Activated CD4-positive, alpha-beta T cell treated with anti-CD3 and anti-CD28 coated beads for 24 hours (primary cell): Measurements from ENCODE around the gene TENM4.
"Not testable (repeated sequence)": the region's sequence is repeated elsewhere in the genome, so short reads cannot be mapped to it uniquely, and the experiment has no call there.

Experiments used
- DNase-seq, 2 donors: peaks; one replicate each; pipeline ENCODE4 v3.0.0-alpha.2; 2020; ENCODE audit warnings: low read depth in 2 of 2

TENM4 gene

DNA sequence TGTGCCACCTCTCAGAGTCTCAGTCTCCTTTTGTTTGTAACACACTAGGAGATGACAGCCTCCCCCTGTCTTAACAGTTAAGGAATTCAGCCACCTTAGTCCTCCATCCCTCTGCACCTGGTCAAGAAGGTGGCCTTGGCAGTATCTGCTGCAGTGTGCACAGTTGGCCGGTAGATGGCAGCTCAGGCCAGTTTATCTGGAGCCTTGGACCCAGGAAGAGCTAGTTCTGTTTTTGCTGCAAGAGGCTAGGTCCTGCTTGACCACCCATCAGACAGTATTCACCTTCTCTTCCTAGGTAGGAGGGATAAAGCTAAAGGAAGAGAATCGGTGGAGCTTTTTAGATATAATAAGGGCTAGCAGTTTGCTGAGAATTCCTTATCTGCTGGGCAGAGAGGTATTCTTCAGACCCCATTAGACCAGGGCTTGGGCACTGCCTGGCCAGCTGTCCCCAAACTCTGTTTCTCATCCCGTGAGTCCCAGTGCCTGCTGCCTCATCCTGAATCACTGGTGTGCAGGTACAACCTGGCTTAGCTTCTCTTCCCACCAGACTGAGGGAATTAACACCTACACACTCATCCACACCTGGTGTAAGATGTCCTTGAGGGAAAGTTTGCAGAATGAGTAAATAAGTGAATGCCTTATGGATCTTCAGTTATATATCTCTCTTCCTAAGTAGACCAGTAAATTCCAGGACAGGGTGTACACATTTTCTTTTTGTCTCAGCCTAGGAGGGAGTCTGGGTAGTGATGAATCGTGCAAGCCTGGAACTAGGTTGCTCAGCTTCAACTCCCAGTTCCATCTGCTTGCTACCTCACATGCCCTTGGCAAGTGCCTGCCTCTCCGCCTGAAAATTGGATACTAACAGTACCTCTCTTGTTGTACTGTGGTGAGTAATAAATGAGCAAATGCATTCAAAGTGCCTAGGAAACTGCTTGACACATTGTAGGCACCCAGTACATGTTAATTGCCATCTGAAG, 795.3 kb downstream of the TENM4 start:
- DNase-seq: peak; percentile 37 to 48

DNA sequence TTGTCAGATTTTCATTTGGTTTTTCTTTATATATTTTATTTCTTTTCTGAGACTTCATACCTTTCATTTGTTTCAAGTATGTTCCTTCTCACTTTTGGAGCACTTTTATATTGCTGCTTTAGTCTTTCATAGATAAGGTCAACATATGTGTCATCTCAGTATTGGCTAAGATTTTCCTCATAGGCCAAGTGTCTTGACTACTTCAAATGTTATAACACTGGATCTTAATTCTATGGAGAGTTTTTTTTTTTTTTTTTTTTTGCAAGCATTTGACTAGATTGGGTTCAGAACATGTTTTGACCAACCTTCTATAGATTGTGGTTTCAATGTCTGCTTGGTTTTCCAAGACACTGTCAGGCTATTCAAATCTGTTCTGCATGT, 797.2 kb downstream of the TENM4 start:
- DNase-seq: no peak

DNA sequence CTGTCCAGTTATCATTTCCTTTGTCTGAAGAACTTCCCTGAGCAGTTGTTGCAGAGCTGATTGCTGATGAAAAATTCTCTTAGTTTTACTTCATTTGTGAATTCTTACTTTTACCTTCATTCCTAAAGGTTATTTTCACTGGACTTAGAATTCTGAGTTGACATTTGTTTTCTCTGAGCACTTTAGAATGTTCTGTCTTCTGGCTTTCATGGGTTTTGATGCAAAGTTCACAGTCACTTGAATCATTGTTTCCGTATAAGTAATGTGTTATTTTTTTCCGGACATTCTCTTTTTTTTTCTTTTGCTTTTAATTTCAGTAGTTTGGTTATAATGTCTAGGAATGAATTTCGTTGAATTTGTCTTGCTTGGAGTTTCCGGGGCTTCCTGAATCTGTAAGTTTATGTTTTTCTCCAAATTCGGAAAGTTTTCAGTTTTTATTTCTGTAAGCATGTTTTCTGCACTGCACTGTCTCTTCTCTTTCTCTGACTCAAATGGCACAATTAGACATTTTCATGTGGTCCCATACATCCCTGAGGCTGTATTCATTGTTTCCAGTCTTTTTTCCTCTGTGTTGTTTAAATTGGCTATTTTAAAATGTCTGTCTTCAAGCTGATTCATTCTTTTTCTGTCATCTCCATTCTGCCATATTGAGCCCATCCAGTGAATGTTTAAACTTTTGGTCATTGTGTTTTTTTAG, 797.7 kb downstream of the TENM4 start:
- no peak for DNase-seq

DNA sequence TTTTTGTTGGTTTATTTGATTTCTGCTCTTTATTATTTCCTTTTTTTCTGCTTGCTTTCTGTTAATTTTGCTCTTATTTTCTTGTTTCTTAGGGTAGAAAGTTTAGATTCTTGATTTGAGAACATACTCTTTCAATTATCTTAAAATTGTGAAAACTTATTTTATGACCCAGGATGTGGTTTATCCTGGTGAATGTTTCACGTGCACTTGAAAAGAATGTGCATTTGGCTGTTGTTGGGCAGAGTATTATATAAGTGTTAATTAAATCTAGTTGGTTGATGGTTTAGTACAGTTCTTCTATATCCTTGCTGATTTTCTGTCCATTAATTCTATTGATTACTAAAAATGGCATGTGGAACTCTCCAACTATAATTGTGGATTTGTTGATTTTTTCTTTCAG, 799.3 kb downstream of the TENM4 start:
- no peak for DNase-seq

DNA sequence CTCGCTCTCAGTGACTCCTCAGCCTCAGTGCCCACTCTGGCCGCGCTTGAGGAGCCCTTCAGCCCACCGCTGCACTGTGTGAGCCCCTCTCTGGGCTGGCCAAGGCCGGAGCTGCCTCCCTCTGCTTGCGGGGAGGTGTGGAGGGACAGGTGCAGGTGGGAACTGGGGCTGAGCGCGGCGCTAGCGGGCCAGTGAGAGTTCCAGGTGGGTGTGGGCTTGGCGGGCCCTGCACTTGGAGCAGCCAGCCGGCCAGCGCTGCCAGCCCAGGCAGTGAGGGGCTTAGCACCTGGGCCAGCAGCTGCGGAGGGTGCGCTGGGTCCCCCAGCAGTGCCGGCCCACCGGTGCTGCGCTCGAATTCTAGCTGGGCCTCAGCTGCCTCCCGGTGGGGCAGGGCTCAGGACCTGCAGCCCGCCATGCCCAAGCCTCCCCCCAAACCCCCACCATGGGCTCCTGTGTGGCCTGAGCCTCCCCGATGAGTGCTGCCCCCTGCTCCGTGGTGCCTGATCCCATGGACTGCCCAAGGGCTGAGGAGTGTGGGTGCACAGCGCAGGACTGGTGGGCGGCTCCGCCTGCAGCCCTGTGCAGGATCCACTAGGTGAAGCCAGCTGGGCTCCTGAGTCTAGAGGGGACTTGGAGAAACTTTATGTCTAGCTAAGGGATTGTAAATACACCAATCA, 802.0 kb downstream of the TENM4 start:
- DNase-seq: no peak

DNA sequence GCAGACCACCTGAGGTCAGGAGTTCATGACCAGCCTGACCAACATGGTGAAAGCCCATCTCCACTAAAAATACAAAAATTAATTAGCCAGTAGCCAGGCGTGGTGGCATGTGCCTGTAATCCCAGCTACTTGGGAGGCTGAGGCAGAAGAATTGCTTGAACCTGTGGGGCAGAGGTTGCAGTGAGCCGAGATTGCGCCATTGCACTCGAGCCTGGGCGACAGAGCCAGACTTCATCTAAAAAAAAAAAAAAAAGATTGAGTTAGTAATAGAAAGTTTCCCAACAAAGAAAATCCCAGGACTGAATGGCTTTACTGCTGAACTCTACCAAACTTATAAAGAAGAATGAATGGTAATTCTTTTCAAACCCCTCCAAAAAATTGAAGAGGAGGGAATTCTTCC, 803.3 kb downstream of the TENM4 start:
- DNase-seq: not testable (repeated sequence)

DNA sequence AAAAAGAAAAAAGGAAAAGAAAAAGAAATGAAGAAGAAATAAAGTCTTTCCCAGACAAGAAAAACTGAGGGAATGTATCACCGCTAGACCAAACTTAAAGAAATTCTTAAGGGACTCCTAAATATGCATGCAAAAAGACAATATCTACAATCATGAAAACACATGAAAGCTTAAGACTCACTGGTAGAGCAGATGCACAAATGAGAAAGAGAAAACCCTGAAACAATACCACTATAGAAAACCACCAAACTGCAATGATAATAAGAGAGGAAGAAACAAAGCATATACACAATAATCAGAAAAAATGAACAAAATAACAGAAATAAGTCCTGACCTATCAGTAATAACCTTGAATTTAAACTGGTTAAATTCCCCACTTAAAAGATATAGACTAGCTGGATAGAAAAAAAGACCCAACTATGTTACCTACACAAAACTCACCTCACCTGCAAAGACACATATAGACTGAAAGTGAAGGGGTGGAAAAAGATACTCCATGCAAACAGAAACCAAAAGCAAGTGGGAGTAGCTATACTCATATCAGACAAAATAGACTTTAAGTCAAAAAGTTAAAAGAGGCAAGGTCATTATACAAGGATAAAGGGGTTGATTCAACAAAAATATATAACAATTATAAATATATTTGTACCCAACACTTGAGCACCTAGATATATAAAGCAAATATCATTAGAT, 804.9 kb downstream of the TENM4 start:
- DNase-seq: no peak

DNA sequence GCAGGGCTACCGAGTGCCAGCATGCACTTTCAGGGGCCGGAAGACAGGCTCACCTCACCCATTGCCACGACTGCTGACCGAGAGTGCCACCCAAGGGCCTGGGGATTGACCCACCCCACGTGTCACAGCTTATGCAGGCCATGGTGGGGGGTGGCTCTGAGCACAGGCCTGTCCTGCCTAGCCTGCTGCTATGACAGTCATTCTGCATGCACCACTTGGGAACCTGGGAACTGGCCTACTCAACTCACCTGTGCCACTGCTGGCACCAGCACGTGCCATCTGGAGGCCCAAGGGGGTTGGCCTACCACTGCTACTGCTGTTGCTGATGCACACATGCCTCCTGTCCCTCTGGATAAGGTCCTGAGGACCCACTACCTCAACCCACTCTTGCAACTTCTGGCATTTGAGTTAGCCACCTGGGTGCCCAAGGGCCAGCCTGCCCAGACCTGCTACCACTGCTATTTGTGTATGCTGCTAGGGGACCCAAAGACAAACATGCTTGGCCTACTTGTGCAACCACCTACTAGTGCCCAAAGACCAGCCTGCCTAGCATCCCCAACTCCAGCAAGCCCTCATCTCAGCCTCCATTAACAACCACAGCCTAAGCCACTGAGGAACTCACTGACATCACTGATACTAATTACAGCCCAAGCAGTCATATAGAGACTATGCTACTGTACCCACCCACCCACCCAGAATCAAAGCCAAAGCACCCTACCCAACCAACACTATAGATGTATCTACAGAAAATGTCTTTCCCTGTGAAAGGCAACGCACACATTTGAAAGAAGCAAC, 807.1 kb downstream of the TENM4 start:
- DNase-seq: no peak

DNA sequence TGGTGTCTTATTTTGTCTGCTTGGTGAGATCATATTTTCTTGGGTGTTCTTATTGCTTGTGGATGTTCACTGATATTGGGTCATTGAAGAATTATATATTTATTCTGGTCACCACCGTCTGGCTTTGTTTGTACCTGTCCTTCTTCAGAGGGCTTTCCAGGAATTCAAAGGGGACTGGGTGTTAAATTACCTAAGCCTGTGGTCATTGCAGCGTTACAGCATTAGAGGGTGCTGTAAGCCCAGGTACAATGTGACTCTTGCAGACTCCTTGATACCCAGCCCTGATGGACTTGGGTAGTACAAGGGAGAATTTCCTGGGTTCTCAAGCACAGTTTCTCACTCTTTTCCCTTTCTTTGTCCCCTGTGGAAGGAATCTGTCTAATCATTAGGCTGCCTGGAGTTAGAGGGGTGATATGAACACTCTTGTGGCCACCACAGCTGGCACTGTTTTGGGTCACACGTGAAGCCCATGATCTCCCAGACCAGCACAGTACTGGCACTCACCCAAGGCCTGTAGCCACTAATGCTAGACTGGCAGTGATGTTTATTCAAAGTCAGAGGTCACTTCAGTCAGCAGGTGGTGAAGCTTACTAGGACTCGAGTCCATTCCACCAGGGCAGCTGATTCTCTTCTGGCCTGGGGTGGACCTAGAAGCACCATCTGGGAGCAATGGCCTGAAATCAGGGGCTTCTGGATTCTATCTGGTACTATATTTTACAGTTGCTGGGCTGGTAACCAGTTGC, 810.1 kb downstream of the TENM4 start:
- DNase-seq: no peak

DNA sequence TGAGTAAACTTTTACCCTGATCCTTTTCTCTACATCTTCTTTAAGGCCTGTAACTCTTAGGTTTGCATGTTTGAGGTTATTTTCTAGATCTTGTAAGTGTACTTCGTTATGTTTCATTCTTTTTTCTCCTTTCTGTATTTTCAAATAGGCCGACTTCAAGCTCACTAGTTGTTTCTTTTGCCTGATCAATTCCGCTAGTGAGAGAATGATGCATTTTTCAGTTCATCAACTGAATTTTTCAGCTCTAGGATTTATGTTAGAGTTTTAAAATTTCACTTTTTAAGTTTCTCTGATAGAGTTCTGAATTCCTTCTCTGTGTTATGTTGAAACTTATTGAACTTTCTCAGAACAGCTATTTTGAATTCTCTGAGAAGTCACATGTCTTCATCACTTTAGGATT, 810.7 kb downstream of the TENM4 start:
- DNase-seq: no peak

DNA sequence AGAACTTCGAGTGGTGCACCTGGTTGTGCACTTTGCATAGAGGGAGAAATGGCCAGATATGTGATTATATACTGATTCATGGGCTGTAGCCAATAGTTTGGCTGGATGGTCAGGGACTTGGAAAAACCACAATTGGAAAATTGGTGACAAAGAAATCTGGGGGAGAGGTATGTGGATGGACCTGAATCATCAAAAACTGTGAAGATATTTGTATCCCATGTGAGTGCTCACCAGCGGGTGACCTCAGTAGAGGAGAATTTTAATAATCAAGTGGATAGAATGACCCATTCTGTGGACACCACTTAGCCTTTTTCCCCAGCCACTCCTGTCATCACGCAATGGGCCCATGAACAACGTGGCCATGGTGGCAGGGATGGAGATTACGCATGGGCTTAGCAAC, 818.2 kb downstream of the TENM4 start:
- DNase-seq: no peak

DNA sequence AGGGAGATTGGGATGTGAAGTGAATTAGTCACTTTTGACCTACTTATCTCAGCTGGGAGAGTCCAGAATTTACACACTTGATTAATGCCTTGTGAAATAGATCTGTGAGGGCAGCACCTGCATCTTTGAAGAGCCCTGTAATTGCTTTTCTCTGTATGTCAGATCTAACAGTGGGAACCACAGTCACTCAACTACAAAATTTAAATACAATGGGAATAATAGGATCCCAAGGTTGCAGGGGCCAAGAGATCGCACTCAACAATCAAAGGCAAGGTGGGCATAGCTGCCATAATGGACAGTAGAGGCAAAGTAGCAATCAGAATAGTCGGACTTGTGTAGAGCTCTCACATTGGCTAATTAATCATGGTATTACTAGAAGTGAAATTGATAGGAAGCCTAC, 820.7 kb downstream of the TENM4 start:
- DNase-seq: no peak

DNA sequence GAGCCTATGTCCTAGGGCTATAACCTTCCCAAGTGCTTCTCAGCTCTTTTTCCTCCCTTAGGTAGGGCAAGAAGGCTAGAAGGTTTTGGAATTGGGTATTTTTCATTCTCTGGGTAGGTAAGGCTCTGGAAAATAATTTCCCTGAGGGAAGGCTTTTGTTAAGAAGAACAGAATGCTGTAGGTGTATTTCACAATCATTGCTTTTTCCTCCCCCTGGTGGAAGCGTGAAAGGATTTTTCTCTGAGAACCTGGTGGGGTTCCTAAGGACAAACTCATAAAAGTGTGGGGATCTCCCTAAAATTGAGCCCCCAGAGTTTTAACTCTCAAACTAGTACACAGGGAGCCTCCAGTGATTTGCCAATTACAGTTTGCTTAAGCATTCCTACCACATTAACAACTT, 825.1 kb downstream of the TENM4 start:
- no peak for DNase-seq

DNA sequence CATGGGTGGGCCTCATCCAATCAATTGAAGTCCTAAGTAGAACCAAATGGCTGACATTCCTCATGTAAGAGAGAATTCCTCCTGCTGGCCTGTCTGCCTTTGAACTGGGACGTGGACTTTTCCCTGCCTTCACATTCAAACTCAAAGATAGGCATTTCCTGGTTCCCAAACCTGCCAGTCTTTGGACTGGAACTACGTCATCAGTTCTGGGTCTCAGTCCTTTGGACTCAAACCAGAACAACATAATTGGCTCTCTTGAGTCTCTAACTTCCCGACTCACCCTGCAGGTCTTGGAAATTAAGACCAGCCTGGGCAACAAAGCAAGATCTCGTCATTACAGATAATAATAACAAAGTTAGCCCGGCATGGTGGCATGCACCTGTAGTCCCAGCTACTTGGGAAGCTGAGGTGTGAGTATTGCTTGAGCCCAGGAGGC, 827.4 kb downstream of the TENM4 start:
- DNase-seq: no peak

DNA sequence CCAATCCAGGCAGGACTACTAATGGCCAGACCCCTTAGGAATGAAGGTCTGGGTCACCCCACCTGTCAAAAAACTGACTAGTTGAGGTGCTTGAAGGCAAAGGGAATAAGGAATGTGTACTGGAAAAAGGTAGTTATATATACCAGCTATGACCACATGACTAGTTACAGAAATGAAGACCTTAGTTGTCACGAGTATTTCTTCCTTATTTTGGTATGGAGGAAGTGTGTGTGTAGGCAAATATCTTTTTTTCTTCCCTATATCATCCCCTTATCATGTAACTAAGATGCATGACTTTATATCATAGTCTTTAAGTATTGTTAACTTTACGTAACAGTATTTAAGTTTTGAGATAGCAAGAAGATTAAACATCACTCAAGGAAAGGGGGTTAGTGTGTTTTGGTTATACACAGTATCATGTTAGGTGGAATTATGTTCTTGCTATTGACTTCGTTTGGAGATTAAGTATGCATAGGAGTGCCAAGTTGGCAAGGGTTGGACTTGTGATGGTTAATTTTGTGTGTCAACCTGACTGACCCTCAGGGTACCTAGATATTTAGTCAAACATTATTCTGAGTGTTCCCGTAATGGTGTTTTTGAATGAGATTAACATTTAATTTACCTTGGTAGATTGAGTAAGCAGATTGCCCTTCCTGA, 828.0 kb downstream of the TENM4 start:
- DNase-seq: no peak

DNA sequence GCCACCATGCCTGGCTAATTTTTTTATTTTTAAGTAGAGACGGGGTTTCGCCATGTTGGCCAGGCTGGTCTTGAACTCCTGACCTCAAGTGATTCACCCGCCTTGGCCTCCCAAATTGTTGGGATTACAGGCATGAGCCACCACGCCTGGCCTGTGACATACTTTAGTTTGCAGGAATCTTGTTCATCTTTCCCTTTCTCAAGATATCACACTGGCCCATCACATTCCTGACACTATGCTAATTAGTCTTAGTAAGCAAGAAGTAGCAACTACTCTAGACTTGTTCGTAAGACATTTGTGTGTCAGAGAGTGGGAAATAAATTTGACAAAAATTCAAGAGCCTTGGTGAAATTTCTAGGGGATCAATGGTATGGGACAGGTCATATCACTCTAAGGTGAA, 831.5 kb downstream of the TENM4 start:
- not testable (repeated sequence) for DNase-seq

DNA sequence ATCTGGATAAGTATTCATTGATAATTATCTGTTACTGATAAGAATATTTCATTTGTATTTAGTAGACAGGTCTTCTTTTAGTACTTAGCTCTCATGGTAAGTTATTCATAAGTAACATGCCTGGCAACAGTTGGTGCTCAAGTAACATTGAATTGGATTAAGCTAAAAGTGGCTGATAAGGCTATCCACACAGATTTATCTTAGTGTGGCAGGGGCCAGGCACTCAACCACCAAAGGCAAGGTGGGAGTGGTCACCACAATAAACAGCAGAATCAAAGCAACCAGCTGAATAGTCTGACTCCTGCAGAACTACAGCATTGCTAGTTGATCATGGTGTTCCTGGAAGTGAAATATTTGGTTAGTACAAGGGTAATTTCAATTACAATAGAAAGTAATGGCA, 833.1 kb downstream of the TENM4 start:
- no peak for DNase-seq

DNA sequence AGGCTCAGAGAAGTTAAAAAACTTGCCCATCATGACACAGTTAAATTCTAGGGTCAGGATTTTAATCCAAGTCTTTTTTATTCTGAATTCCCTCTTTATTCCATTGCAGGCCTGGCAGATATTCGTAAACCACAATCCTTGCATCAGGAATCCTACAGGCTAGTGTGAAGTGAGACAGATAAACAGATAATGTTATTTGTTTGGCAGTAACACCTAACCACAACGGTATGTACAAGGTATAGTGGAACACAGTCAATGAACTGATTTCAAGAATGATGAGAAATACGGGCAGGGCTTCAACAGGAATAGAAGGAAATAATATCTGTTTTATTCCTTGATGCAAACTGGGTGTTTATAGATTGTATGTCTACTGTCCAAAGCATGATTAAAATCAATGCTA, 834.2 kb downstream of the TENM4 start:
- no peak for DNase-seq

DNA sequence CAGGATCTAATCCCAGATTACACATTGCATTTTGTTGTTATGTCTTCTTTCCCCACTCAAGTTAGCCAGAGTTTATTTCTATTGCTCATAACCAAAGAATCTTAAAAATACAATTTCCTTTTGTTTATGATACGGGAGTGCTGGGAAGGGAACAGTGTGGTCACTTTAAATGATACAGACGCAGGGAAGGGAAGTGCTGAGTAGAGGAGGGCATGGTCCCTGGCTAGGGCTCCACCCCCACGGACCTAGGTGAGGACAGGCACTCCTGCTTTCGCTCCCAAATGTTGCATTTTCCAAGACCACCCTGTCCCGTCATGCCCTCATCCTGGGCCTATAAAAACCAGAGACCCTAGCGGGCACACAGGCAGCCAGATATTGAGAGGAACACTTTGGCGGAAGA, 835.5 kb downstream of the TENM4 start:
- DNase-seq: no peak

DNA sequence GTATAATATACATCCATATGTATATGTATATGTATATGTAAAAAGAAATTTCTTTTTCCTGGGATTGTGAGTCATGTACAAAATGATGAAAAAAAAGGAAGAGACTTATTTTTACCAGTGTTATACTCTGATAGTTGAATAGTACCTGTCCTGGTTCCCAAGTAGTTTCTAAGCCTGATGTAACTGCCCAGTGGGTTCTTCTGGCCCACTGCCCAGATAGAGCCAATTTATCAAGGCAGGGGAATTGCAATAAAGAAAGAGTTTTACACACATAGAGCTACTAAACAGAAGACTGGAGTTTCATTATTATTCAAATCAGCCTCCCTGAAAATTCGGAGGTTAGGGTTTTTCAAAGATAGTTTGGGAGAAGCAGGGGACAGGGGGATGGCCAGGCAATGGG, 837.0 kb downstream of the TENM4 start:
- no peak for DNase-seq
